ENCODE measurements around the gene MOGAT3.
"Not testable (repeated sequence)": the region's sequence is repeated elsewhere in the genome, so short reads cannot be mapped to it uniquely, and the experiment has no call there.

Gene MOGAT3

GRCh38 chr7:101201695-101202602 lies 1.1 kb upstream of the MOGAT3 start:
- TF ChIP-seq ZFX (IDR thresholded peaks at IDR 0.05; ENCODE audit: borderline replicate concordance), result no peak
- TF ChIP-seq CTCF (IDR thresholded peaks at IDR 0.05), result no peak
- H3K27ac ChIP-seq, result no peak overlapping the region

GRCh38 chr7:101200504-101200861 lies 353 bp downstream of the MOGAT3 start:
- TF ChIP-seq ZFX (IDR thresholded peaks at IDR 0.05; ENCODE audit: borderline replicate concordance) (no peak), CTCF (IDR thresholded peaks at IDR 0.05) (no peak)
- no peak overlapping the region for H3K27ac ChIP-seq

DNA sequence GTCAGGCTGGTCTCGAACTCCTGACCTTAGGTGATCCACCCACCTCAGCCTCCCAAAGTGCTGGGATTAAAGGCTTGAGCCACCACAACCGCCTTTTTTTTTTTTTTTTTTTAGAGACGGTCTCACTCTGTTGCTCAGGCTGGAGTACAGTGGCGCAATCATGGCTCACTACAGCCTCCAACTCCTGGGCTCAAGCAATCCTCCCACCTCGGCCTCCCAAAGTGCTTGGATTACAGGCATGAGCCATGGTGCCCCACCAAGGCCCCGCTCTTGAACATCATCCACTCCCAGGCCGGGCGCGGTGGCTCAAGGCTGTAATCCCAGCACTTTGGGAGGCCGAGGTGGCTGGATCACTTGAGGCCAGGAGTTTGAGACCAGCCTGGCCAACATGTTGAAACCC lies 1.3 kb downstream of the MOGAT3 start:
- H3K27ac ChIP-seq, result not testable (repeated sequence)

DNA sequence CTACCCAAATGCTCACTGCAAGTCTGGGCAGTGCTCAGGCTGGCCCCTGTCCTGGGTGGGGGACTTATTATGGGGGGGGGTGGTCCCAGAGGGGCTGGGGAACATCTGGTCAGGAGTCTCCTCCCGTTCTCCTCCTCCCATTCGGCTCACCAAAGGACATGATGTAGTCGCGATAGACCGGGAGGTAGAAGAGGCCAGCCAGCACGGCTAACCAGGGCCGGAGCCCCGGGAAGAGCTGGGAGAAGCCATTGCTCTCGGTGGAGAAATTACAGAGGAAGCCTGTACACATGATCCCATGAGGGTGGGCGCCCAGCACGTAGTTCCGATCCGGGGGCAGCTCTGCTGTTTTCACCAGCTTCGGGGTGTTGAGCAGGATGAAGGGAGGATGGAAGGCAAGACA lies 2.4 kb downstream of the MOGAT3 start:
- no peak for TF ChIP-seq CTCF (IDR thresholded peaks at IDR 0.05)
- no peak for TF ChIP-seq ZFX (IDR thresholded peaks at IDR 0.05; ENCODE audit: borderline replicate concordance)
- H3K27ac ChIP-seq, result no peak overlapping the region

DNA sequence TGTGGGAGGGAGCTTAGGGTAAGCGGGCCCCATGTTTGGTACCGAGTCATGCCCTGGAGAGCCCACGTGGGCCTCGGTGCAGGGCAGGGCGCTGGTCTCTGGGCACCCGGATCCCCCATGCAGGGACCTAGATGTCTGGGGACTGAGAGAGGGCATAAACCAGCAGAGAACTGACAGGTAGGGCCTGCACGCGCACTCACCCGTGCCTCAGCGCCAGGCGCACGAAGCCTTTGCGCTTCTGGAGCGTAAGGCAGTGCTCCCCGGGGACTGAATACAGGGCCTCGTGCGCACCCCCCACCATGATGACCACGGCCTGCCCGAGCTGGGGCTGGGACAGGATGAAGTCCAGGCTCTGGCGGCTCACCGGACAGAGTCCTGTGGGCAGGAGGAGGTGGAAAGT lies 2.8 kb downstream of the MOGAT3 start:
- TF ChIP-seq CTCF (IDR thresholded peaks at IDR 0.05), result no peak
- TF ChIP-seq ZFX (IDR thresholded peaks at IDR 0.05; ENCODE audit: borderline replicate concordance), result no peak
- H3K27ac ChIP-seq, result no peak overlapping the region

DNA sequence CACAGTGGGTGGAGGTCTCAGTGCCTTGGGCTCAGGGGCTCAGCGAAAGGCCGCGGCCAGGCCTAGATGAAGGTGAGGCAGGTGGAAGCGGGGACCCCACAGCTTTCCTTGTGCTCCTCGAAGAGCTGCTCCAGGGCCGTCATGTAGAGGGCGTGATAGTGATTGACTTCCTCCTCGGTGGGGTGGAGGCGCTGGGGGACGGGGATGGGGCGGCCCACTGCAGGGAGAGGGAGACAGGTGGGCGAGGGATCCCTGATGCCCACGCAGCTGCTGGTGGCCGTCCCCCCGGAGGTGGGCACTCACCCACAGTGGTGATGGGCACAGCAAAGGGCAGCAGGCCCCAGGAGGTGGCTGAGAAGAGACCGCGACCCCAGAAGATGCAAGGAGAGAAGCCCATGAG lies 5.0 kb downstream of the MOGAT3 start:
- H3K27ac ChIP-seq, result no peak overlapping the region
- TF ChIP-seq ZFX (IDR thresholded peaks at IDR 0.05; ENCODE audit: borderline replicate concordance), result no peak
- TF ChIP-seq CTCF (IDR thresholded peaks at IDR 0.05), result no peak

DNA sequence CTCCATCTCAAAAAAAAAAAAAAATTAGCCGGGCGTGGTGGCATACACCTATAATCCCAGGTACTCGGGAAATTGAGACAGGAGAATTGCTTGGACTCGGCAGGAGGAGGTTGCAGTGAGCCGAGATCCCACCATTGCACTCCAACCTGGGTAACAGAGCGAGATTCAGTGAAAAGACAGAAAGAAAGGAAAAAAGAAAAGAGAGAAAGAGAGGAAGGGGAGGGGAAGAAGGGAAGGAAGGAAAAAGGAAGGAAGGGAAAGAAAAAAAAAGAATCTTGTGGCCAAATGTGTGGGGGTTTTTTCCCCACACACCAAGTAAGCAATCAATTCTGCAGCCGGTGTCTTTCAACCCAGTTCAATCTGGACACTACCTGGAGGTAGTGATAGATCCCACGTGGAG lies 11.7 kb downstream of the MOGAT3 start:
- TF ChIP-seq CTCF (IDR thresholded peaks at IDR 0.05), result no peak
- TF ChIP-seq ZFX (IDR thresholded peaks at IDR 0.05; ENCODE audit: borderline replicate concordance), result no peak
- H3K27ac ChIP-seq, result no peak overlapping the region
